ENCODE data around the gene SLC25A44.

The SLC25A44 gene

DNA sequence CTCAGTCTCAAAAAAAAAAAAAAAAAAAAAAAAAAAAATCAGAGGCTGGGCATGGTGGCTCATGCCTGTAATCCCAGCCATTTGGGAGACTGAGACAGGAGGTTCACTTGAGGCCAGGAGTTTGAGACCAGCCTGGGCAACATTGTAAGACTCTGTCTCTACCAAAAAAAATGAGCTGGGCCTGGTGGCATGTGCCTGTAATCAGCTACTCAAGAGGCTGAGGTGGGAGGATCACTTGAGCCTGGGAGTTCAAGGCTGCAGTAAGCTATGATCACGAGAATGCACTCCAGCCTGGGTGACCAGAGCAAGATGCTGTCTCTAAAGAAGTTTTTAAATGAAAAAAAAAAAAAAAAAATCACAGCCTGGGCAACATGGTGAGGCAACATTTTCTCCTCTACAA, 30.2 kb upstream of the SLC25A44 start:
- DNase-seq (ENCODE audit: low spot score) = no peak
- TF ChIP-seq, protein P1, sequence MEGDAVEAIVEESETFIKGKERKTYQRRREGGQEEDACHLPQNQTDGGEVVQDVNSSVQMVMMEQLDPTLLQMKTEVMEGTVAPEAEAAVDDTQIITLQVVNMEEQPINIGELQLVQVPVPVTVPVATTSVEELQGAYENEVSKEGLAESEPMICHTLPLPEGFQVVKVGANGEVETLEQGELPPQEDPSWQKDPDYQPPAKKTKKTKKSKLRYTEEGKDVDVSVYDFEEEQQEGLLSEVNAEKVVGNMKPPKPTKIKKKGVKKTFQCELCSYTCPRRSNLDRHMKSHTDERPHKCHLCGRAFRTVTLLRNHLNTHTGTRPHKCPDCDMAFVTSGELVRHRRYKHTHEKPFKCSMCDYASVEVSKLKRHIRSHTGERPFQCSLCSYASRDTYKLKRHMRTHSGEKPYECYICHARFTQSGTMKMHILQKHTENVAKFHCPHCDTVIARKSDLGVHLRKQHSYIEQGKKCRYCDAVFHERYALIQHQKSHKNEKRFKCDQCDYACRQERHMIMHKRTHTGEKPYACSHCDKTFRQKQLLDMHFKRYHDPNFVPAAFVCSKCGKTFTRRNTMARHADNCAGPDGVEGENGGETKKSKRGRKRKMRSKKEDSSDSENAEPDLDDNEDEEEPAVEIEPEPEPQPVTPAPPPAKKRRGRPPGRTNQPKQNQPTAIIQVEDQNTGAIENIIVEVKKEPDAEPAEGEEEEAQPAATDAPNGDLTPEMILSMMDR (IDR thresholded peaks at IDR 0.05; ENCODE audit: borderline replicate concordance, control extremely low read depth, extremely low read depth, insufficient read depth, missing control alignments) = no peak
- in situ Hi-C loops (cut with MboI; ENCODE audit: low sequenced_read_pairs, unreplicated experiment) = no loop called here

DNA sequence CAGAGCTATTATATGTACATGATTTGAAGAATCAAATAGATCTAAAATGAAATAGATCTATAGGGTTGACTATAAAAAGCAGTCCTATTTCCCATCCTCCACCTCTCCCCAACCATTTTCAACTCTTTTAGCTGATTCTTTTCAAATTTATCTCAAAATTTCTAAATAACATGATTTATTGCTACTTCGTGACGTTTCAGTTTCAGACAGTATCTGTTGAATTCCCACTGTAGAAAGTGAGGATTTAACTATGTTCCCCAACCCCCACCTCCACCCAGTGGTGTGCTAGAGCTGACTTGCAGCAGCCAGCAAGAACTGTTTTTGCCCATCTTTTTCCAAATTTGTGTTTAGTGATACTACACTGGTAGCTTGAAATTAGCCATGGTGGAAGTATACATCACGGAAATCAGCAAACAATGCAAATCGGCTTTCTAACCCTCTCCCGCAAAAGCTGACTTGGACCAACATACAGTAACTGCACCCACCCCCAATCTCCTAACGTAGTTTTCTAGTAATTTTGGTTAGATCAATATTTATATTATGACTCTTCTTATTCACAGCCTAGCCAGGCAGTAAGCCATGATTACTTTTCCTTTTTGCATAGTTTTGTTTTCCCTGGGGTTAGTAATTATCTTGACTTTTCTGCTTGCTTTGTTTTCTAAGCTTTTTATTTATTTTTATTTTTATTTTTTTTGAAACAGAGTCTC, 29.6 kb upstream of the SLC25A44 start:
- in situ Hi-C loops (cut with MboI; ENCODE audit: low sequenced_read_pairs, unreplicated experiment) = no loop called here
- DNase-seq (ENCODE audit: low spot score) = no peak
- TF ChIP-seq, protein P1 (IDR thresholded peaks at IDR 0.05; ENCODE audit: borderline replicate concordance, control extremely low read depth, extremely low read depth, insufficient read depth, missing control alignments) = no peak

DNA sequence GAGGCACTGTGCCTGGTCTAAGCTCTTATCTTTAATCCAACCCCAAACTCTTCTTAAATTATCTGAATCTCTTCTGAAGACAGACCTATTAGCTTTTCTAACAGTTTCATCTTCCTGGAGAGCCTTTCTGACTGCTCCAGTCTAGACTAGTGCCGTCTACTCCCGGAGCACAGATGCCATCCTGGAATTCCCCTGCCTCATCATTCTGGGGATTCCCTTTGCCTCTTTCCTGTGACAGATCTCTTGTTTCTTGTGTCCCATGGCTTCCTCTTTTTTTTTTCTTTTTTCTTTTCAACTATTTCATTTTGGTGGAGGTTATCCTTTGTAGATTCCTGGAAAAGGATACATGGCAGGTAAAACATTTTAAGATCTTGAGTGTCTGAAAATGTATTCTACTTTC, 28.8 kb upstream of the SLC25A44 start:
- peak; percentile 29 for DNase-seq (ENCODE audit: low spot score)
- in situ Hi-C loops (cut with MboI; ENCODE audit: low sequenced_read_pairs, unreplicated experiment) = no loop called here
- TF ChIP-seq, protein P1 (IDR thresholded peaks at IDR 0.05; ENCODE audit: borderline replicate concordance, control extremely low read depth, extremely low read depth, insufficient read depth, missing control alignments) = no peak

DNA sequence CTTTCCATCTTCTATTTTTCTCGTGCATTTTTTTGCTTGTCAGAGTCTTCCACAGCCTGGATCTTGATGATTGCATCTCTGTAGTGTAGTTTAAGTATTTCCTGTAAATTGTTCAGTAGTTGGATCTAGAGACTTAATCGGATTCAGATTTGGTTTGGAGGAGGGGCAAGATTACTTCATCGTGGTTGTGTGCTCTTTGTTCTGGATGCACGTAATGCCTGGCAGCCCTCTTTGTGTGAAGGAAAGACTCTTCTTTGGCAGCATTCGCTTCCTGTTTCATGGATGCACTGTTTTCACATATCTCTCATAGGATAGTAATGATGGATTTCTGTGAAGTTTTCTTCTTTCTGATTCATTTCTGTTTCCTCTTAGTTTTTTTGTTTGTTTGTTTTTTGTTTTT, 26.4 kb upstream of the SLC25A44 start:
- in situ Hi-C loops (cut with MboI; ENCODE audit: low sequenced_read_pairs, unreplicated experiment) = no loop called here
- DNase-seq (ENCODE audit: low spot score) = no peak
- TF ChIP-seq, protein P1 (IDR thresholded peaks at IDR 0.05; ENCODE audit: borderline replicate concordance, control extremely low read depth, extremely low read depth, insufficient read depth, missing control alignments) = no peak

DNA sequence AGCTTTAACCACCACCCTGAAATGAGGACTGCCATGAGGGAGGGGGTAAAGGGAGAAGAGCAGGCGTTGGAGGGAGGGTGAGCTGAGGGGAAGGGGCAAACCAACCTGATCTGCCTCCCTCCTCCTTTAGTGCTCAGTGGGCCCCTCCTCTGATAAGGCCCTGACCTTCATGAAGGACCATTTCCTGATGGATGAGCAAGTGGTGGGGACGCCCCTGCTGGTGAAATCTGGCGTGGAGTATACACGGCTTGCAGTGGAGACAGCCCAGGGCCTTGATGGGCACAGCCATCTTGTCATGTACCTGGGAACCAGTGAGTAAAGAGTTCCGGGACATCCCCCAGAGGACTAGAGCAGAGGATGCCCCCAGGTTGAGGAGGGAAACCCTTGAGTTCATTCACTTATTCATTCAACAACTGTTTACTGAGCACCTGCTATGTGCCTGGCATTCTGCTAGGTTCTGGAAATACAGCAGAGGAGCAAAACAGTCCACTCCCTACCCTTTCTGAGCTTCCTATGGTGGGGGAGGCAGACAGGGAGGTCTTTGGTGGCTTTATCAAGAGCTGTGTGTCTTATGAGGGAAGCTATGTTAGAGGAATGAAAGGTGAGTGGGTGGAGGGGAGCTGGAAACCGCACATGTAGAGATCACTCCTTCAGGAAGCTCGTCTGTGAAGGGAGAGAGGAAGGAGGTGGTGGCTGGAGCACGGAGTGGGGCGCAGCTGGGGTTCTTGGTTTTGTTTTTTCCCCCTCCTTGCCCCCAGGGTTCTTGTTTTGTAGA, 21.0 kb upstream of the SLC25A44 start:
- TF ChIP-seq, protein P1 (IDR thresholded peaks at IDR 0.05; ENCODE audit: borderline replicate concordance, control extremely low read depth, extremely low read depth, insufficient read depth, missing control alignments) = no peak
- peak; percentile 21 for DNase-seq (ENCODE audit: low spot score)
- in situ Hi-C loops (cut with MboI; ENCODE audit: low sequenced_read_pairs, unreplicated experiment) = no loop called here

DNA sequence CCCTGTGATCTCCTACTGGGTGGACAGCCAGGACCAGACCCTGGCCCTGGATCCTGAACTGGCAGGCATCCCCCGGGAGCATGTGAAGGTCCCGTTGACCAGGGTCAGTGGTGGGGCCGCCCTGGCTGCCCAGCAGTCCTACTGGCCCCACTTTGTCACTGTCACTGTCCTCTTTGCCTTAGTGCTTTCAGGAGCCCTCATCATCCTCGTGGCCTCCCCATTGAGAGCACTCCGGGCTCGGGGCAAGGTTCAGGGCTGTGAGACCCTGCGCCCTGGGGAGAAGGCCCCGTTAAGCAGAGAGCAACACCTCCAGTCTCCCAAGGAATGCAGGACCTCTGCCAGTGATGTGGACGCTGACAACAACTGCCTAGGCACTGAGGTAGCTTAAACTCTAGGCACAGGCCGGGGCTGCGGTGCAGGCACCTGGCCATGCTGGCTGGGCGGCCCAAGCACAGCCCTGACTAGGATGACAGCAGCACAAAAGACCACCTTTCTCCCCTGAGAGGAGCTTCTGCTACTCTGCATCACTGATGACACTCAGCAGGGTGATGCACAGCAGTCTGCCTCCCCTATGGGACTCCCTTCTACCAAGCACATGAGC, 17.2 kb upstream of the SLC25A44 start:
- TF ChIP-seq, protein P1 (IDR thresholded peaks at IDR 0.05; ENCODE audit: borderline replicate concordance, control extremely low read depth, extremely low read depth, insufficient read depth, missing control alignments) = no peak
- DNase-seq (ENCODE audit: low spot score) = peak; percentile 32
- in situ Hi-C loops (cut with MboI; ENCODE audit: low sequenced_read_pairs, unreplicated experiment) = no loop called here

All from GM13976 (cell line).